Neuron (in vitro differentiated cells): Measurements from ENCODE around the gene CHERP.
A peak's percentile ranks its signal among the peaks of the same experiment; 100 is the strongest.
"Not testable (repeated sequence)": the region's sequence is repeated elsewhere in the genome, so short reads cannot be mapped to it uniquely, and the experiment has no call there.

Experiments
- H2AFZ ChIP-seq: one replicate; pipeline ENCODE4 v1.6.1; 2013; ENCODE audit warnings: low read depth, mild to moderate bottlenecking, inconsistent platforms, low read length, moderate library complexity
- H3K27me3 ChIP-seq: one replicate; pipeline ENCODE4 v1.6.1; 2013; ENCODE audit warnings: low read length; ENCODE audit not compliant: insufficient read depth
- H3K36me3 ChIP-seq: one replicate; pipeline ENCODE4 v1.6.1; 2013; ENCODE audit warnings: low read length; ENCODE audit not compliant: insufficient read depth
- H3K4me1 ChIP-seq: one replicate; pipeline ENCODE4 v1.6.1; 2013; ENCODE audit warnings: low read length; ENCODE audit not compliant: insufficient read depth
- H3K4me3 ChIP-seq: 2 replicates; pipeline ENCODE4 v1.5.1; 2013; ENCODE audit warnings: mild to moderate bottlenecking, low read length, moderate library complexity
- H3K9me3 ChIP-seq: one replicate; pipeline ENCODE4 v1.6.1; 2013; ENCODE audit warnings: low read length

Gene CHERP

DNA sequence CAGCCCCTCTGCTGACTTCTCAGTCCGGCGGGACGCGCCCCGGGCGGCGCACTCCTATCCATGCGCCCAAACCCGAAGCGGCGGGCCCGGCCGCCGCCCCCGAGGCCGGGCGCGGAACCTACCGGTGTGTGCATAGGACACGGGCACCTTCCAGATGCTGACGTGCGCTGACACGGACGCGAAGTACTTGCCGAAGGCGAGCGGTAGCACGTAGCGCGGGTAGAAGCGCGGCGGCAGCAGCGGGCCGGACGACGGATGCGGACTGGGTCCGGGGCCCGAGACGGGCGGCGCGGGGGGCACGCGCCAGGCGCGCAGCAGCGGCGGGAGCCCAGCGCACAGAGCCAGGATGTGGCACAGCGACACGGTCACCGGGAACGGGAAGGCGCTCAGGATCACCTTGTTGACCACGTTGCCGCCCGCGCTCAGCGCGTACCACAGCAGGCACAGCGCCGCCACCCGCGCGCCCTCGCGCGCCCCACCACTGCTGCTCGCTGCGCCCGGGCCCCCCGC is 29.6 kb upstream of the CHERP start:
- peaks cover 19% of the 10 kb centered on the region for H3K4me1 ChIP-seq
- H3K36me3 ChIP-seq = peaks cover 35% of the 10 kb centered on the region
- H3K9me3 ChIP-seq = no peaks in the 10 kb centered on the region
- peak overlapping the region; percentile 44 for H2AFZ ChIP-seq
- H3K27me3 ChIP-seq = no peaks in the 10 kb centered on the region
- peak overlapping the region; percentile 60 for H3K4me3 ChIP-seq

DNA sequence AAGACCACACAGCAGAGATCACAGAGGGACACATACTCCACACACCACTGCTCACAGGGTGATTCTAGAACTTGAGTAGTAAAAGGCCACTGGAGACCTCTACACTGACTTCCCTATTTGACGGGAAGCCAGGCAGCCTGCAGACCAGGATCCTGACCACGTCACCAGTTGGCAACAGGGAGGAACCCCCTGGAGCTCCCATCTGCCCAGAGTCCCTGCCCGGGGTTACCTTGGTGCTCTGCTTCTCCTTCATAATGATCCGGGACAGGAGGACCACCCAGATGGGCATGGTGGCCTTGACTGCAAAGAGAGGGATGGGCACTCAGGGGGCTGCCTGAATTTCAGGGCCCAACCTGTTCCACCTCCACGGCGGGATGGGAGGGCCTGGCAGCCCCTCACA is 29.0 kb upstream of the CHERP start:
- Histone ChIP-seq H3K4me1 (peaks cover 19% of the 10 kb centered on the region), H3K9me3 (no peaks in the 10 kb centered on the region), H3K4me3 (peak overlapping the region; percentile 60), H2AFZ (no peak overlapping the region), H3K36me3 (peaks cover 36% of the 10 kb centered on the region), H3K27me3 (no peaks in the 10 kb centered on the region)

DNA sequence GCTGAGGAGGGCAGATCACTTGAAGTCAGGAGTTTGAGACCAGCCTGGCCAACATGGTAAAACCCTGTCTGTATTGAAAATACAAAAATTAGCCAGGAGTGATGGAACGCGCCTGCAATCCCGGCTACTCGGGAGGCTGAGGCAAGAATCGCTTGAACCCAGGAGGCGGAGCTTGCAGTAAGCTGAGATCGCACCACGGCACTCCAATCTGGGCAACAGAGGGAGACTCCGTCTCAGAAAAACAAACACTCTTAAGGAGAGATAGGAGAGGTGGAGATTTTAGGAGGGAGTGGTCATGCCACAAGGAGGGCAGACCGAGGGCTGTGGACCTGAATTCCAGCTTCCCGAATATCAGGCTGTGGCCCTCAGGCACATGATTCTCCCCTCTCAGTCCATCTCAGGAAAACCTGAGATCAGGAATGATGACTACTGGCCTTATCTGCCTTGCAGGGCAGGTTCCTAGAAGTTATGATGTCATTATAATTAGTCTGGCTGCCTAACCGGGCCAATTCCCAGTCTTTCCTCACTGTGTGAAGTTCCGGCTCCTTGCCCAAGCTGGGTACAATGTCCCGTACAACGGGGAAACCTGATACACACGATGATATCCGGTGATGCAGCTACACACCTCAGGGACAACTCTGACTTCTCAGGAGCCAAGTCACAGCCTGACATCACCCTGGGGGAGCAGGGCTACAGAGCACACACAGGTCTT is 27.5 kb upstream of the CHERP start:
- Histone ChIP-seq H3K4me3 (no peak overlapping the region), H3K9me3 (no peaks in the 10 kb centered on the region), H2AFZ (no peak overlapping the region), H3K4me1 (peaks cover 19% of the 10 kb centered on the region), H3K27me3 (no peaks in the 10 kb centered on the region), H3K36me3 (peaks cover 34% of the 10 kb centered on the region)

DNA sequence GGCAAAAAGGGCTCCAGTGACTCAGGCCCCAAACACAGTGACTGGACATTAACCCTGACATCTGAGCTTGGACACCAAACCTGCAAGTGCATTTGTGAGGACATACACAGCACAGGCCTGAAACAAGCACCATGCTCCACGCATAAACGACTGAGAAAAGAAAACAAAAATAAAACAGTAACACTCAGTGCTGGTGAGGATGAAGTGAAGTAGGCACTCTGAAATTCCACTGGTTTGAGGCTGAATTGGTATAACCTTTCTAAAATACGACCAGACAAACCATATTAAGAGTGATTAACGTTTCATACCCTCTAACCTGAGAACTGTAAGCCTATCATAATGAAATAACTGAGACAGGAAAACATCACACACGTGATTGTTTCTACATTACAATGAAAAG is 24.5 kb upstream of the CHERP start:
- peaks cover 54% of the 10 kb centered on the region for H3K36me3 ChIP-seq
- H3K4me3 ChIP-seq = no peak overlapping the region
- no peaks in the 10 kb centered on the region for H3K27me3 ChIP-seq
- H3K4me1 ChIP-seq = peaks cover 5% of the 10 kb centered on the region
- H3K9me3 ChIP-seq = no peaks in the 10 kb centered on the region
- H2AFZ ChIP-seq = no peak overlapping the region

DNA sequence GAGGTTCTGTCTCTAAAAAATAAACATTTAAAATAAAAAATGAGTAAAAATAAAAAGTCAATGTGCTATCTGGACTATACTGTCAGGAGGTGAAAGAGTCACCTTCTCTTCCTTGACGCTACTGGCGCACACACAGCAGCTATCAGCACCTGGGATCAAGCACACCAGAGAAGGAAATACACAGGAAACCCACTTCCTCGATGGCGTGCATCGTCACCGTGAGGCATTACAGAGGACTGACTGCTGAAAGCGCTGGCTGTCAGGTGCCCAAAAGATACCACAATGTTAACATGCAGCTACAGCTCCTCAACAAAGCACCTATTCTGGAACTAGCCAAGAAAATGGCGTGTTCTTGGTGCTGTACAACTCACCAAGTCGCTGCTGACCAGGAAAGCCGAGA is 23.9 kb upstream of the CHERP start:
- peaks cover 2% of the 10 kb centered on the region for H3K4me1 ChIP-seq
- H3K36me3 ChIP-seq = peaks cover 59% of the 10 kb centered on the region
- H2AFZ ChIP-seq = no peak overlapping the region
- no peak overlapping the region for H3K4me3 ChIP-seq
- H3K9me3 ChIP-seq = no peaks in the 10 kb centered on the region
- H3K27me3 ChIP-seq = no peaks in the 10 kb centered on the region

DNA sequence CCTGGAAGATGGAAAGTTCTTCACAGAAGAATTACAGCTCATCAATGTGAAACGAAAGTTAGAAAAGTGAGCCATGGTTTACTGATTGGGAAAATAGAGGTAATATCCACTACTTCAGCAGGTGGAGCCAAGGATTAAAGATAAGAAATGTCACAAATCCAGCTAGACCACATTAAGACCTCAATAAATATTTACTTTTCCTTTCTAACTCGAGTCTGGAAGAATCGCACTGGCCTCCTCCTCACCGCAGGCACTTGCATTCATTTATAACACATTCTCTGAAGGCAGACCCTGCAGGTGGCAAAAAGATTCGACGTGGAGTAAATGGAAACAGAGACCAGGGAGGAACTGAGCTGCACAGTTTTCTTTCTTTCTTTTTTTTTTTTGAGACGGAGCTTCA is 22.6 kb upstream of the CHERP start:
- no peaks in the 10 kb centered on the region for H3K27me3 ChIP-seq
- H3K36me3 ChIP-seq = peaks cover 62% of the 10 kb centered on the region
- no peaks in the 10 kb centered on the region for H3K4me1 ChIP-seq
- no peaks in the 10 kb centered on the region for H3K9me3 ChIP-seq
- H2AFZ ChIP-seq = no peak overlapping the region
- no peak overlapping the region for H3K4me3 ChIP-seq

DNA sequence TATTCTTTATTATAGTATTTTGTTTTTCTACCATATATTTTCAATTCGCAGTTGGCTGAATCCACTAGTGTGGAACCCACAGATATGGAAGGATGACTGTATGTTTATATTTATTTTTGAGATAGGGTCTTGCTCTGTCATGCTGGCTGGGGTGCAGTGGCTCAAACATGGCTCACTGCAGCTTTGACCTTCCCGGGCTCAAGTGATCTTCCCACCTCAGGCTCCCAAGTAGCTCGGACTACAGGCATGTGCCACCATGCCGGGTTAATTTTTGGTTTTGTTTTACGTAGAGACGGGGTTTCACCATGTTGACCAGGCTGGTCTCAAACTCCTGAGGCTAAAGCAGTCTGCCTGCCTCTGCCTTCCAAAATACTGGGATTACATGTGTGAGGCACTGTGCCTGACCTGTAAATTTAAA is 20.4 kb upstream of the CHERP start:
- Histone ChIP-seq H3K4me3 (no peak overlapping the region), H2AFZ (no peak overlapping the region), H3K9me3 (no peaks in the 10 kb centered on the region), H3K36me3 (peaks cover 63% of the 10 kb centered on the region), H3K4me1 (no peaks in the 10 kb centered on the region), H3K27me3 (no peaks in the 10 kb centered on the region)

DNA sequence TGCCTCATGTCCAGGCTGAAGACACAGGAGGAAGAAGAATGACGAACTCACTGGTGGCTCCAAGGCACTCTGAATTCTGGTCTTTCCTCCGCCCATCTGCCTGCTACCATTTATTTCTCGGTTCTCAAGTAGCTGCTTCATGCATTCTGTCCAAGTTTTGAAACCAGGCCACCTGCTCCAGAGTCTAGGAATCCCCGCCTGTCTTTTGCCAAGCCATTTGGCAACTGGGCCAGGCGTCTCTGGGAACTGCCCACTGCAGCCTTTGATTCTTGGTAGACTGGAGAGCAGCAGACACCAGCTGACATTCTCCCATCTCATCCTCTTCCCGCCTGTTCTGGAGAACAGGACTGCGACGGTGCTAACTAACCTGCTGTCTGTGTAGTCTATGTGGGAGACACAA is 19.1 kb upstream of the CHERP start:
- Histone ChIP-seq H3K27me3 (no peaks in the 10 kb centered on the region), H3K9me3 (no peaks in the 10 kb centered on the region), H3K36me3 (peaks cover 56% of the 10 kb centered on the region), H3K4me1 (no peaks in the 10 kb centered on the region), H2AFZ (no peak overlapping the region), H3K4me3 (no peak overlapping the region)

DNA sequence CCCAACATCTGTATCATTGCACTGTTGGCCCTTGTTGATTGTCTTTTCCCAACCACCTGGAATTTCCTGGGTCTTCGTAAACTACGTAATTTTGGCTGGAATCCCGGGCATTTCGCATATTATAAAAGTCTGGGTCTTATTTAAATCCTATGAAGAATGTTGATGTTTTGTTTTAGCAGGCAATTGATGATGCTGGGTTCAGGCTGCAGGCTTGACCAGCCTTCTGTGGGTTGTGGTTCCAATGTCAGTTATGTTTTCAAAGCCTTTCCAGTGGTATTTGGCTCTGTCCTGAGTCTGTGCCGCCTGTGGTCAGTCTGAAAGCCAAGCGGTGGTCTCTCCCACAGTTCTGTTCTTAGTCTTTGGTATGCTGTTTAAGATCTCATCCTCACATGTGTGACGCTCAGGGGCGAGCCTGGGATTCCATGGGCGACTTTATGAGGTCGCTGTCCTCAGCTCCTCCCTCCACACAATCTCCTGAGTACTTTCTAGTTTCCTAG is 17.6 kb upstream of the CHERP start:
- Histone ChIP-seq H3K4me3 (no peak overlapping the region), H3K36me3 (peaks cover 57% of the 10 kb centered on the region), H3K4me1 (no peaks in the 10 kb centered on the region)

DNA sequence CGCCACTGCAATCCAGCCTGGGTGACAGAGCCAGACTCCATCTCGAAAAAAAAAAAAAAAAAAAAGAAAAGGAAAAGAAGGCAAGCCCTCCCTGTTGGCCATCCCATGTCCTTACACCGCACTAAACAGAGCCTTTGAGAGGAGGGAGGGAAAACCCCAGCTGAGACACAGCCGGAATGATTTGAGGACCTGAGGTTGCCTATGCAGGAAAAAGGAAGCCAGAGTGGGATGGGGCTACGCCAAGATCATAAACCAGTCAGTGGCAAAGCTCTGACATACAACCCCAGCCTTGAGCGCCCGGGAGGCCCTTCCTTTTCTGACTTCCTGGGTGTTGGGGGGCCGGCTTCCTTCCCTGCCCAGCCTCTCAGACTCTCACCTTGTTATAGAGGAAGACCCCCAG is 12.5 kb upstream of the CHERP start:
- no peaks in the 10 kb centered on the region for H3K27me3 ChIP-seq
- peaks cover 43% of the 10 kb centered on the region for H3K36me3 ChIP-seq
- no peak overlapping the region for H3K4me3 ChIP-seq
- H3K4me1 ChIP-seq = no peaks in the 10 kb centered on the region
- H3K9me3 ChIP-seq = no peaks in the 10 kb centered on the region
- H2AFZ ChIP-seq = no peak overlapping the region

More for the DNA sequence above, 17.6 kb upstream of the CHERP start:
- no peaks in the 10 kb centered on the region for H3K9me3 ChIP-seq
- no peaks in the 10 kb centered on the region for H3K27me3 ChIP-seq
- no peak overlapping the region for H2AFZ ChIP-seq

DNA sequence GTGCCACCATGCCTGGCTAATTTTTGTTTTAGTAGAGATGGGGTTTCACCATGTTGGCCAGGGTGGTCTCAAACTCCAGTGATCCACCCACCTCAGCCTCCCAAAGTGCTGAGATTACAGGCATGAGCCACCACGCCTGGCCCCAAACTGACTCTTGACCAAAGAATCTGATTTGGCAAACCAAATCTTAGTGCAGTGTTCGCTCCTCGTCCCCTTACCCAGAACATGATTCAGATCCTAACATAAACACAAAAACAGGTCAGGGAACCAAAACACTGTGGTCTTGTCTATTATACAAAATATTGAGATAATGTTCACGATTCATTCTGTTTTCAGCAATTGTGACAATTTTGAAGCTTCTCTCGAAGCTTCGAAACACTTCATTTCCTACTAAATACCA is 9.7 kb upstream of the CHERP start:
- peaks cover 39% of the 10 kb centered on the region for H3K36me3 ChIP-seq

DNA sequence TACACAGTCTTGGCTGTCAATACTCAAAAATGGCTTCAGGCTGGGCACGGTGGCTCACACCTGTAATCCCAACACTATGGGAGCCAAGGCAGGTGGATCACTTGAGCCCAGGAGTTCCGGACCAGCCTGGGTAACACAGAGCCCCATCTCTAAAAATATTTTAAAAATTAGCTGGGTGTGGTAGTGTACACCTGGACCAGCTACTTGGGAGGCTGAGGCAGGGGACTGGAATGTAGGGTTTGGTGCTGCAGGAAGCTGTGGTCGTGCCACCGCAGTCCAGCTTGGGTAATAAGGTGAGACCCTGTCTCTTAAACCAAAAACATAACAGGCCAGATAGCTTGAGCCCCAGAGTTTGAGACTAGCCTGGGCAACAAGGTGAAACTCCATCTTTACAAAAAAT is 6.7 kb upstream of the CHERP start:
- H3K4me1 ChIP-seq = no peaks in the 10 kb centered on the region
- H3K9me3 ChIP-seq = no peaks in the 10 kb centered on the region
- no peaks in the 10 kb centered on the region for H3K27me3 ChIP-seq
- no peak overlapping the region for H2AFZ ChIP-seq
- H3K4me3 ChIP-seq = no peak overlapping the region
- peaks cover 20% of the 10 kb centered on the region for H3K36me3 ChIP-seq

More for the DNA sequence above, 9.7 kb upstream of the CHERP start:
- H3K27me3 ChIP-seq, H3K4me3 ChIP-seq, H2AFZ ChIP-seq, H3K4me1 ChIP-seq, H3K9me3 ChIP-seq: not testable (repeated sequence)

DNA sequence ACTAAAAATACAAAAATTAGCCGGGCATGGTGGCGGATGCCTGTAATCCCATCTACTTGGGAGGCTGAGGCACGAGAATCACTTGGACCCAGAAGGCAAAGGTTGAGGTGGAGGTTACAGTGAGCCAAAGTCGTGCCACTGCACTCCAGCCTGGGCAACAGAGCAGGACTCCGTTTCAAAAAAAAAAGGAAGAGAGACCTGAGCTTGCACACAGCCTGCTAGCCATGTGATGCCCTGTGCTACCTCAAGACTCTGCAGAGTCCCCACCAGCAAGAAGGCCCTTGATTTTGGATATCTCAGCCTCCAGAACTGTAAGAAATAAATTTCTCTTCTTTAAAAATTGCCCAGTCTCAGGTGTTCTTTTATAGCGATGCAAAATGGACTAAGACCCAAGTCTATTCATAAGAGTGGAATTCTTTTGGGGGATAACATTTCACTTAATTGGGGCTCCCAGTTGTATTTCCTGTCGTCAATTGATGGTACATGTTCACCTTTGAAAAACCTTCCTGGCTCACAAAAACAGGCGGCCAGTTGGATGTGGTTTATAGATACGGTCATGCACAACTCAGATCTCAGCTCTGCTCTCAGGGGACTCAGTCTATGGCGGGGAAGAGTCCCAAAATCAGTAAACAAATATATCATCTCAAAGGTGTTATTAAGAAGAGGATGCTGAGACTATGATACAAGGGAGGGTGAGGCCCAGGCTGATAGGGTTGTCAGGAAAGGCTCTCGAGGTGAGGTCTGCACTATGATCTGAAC is 2.4 kb upstream of the CHERP start:
- Histone ChIP-seq H3K4me1 (peaks cover 18% of the 10 kb centered on the region), H3K36me3 (peaks cover 9% of the 10 kb centered on the region), H2AFZ (no peak overlapping the region), H3K4me3 (no peak overlapping the region), H3K27me3 (no peaks in the 10 kb centered on the region), H3K9me3 (no peaks in the 10 kb centered on the region)
